Measurements from ENCODE around the gene FLNC.

FLNC gene, protein sequence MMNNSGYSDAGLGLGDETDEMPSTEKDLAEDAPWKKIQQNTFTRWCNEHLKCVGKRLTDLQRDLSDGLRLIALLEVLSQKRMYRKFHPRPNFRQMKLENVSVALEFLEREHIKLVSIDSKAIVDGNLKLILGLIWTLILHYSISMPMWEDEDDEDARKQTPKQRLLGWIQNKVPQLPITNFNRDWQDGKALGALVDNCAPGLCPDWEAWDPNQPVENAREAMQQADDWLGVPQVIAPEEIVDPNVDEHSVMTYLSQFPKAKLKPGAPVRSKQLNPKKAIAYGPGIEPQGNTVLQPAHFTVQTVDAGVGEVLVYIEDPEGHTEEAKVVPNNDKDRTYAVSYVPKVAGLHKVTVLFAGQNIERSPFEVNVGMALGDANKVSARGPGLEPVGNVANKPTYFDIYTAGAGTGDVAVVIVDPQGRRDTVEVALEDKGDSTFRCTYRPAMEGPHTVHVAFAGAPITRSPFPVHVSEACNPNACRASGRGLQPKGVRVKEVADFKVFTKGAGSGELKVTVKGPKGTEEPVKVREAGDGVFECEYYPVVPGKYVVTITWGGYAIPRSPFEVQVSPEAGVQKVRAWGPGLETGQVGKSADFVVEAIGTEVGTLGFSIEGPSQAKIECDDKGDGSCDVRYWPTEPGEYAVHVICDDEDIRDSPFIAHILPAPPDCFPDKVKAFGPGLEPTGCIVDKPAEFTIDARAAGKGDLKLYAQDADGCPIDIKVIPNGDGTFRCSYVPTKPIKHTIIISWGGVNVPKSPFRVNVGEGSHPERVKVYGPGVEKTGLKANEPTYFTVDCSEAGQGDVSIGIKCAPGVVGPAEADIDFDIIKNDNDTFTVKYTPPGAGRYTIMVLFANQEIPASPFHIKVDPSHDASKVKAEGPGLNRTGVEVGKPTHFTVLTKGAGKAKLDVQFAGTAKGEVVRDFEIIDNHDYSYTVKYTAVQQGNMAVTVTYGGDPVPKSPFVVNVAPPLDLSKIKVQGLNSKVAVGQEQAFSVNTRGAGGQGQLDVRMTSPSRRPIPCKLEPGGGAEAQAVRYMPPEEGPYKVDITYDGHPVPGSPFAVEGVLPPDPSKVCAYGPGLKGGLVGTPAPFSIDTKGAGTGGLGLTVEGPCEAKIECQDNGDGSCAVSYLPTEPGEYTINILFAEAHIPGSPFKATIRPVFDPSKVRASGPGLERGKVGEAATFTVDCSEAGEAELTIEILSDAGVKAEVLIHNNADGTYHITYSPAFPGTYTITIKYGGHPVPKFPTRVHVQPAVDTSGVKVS (N-terminal part only)

DNA sequence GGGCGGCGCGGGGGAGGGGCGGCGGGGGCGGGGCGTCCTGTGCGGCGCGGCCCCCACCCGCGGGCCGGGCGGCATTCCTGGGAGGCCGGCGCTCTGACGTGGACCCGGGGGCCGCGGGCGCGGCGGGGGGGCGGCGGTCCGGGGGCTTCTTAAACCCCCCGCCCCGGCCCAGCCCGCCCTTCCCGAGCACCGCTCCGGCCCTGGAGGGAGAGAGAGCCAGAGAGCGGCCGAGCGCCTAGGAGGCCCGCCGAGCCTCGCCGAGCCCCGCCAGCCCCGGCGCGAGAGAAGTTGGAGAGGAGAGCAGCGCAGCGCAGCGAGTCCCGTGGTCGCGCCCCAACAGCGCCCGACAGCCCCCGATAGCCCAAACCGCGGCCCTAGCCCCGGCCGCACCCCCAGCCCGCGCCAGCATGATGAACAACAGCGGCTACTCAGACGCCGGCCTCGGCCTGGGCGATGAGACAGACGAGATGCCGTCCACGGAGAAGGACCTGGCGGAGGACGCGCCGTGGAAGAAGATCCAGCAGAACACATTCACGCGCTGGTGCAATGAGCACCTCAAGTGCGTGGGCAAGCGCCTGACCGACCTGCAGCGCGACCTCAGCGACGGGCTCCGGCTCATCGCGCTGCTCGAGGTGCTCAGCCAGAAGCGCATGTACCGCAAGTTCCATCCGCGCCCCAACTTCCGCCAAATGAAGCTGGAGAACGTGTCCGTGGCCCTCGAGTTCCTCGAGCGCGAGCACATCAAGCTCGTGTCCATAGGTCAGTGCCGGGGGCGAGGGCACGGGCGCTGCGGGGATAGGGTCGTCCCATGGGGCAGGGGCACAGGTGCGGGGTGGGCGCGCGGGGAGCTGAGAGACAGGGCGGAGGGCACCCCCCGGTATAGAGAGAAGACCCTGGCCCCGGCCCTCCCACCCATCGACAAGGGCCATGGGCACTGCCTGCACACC is at the start of gene FLNC:
FLNC (plus strand) TSS at position 176 of the 947 bp plus-strand sequence; CDS start at position 408, 232 bp downstream.
- DNase-seq (ENCODE audit: extremely low read depth, low read depth), result peak; percentile 49

DNA sequence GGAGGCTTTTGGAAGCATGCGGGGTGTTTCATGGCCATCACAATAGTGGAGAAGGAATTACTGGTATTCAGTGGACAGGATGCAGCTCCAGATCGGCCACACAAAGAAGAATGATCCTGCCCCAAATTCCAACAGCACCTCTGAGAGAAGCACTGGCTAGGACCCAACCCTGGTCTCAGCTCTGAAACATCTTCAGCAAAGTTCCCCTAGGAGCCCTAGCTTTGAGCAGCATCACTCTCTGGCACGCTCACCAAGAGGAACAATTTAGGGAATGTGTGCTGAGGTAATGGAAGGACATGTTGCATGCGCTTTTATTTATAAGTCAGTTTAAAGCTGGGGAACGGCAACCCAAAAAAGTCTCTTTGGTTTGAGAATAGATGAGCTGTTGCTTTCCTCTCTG is 49.1 kb upstream of the FLNC start:
- DNase-seq (ENCODE audit: extremely low read depth, low read depth), result no peak
- TF ChIP-seq, protein P1, sequence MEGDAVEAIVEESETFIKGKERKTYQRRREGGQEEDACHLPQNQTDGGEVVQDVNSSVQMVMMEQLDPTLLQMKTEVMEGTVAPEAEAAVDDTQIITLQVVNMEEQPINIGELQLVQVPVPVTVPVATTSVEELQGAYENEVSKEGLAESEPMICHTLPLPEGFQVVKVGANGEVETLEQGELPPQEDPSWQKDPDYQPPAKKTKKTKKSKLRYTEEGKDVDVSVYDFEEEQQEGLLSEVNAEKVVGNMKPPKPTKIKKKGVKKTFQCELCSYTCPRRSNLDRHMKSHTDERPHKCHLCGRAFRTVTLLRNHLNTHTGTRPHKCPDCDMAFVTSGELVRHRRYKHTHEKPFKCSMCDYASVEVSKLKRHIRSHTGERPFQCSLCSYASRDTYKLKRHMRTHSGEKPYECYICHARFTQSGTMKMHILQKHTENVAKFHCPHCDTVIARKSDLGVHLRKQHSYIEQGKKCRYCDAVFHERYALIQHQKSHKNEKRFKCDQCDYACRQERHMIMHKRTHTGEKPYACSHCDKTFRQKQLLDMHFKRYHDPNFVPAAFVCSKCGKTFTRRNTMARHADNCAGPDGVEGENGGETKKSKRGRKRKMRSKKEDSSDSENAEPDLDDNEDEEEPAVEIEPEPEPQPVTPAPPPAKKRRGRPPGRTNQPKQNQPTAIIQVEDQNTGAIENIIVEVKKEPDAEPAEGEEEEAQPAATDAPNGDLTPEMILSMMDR (IDR thresholded peaks at IDR 0.05; ENCODE audit: low read depth, low read length), result no peak

More for the DNA sequence above, at the start of gene FLNC:
- TF ChIP-seq, protein P1 (IDR thresholded peaks at IDR 0.05; ENCODE audit: low read depth, low read length), result no peak

DNA sequence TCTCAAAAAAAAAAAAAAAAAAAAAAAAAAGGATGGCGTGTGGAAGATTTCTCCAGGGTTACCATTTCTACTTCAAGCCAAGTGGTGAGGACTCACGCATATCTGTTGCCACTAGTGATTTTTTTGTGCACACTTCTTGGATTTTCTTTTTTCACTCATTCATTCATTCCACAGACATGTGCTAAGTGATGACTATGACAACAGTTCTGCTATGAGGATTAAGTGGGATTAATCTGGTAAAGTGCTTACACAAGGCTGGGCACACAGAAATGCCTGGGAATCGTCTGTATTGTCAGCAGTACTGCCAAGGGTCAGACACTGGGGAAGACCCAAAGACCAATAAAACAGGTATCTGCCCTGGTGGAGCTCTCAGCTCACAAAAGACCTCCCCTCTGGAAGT is 48.4 kb upstream of the FLNC start:
- TF ChIP-seq, protein P1 (IDR thresholded peaks at IDR 0.05; ENCODE audit: low read depth, low read length), result no peak
- no peak for DNase-seq (ENCODE audit: extremely low read depth, low read depth)

DNA sequence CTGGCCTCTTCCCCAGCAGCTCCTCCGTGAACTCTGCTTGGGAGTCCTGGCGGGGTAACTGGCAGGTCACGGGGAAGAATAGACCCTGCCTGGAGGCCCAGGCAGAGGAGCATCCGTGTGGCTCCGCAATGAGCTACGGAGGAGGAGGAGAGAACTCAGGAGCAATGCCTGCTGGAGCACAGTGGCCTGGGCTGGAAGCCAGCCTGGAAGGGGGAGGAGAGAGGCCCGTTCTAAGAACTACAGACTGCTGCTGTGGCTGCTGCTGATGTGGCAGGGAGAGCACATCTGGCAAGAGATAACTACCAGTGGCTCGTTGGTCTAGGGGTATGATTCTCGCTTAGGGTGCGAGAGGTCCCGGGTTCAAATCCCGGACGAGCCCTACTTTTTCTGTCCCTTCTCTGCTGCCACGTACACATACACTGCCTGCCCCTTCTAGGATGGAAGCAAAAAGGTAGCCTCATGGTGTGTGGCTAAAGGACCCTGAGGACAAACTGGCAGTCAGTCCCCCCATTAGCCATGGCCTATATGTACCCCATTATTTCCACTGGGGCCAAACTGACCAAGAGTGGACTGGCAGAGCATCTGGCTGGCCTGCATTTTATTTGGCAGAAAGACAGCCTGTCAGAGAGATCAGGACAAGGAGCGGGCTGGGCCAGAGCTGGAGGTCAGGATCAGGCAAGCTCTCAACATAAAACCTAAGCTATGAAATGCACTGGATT is 46.9 kb upstream of the FLNC start:
- peak; percentile 60 for DNase-seq (ENCODE audit: extremely low read depth, low read depth)

DNA sequence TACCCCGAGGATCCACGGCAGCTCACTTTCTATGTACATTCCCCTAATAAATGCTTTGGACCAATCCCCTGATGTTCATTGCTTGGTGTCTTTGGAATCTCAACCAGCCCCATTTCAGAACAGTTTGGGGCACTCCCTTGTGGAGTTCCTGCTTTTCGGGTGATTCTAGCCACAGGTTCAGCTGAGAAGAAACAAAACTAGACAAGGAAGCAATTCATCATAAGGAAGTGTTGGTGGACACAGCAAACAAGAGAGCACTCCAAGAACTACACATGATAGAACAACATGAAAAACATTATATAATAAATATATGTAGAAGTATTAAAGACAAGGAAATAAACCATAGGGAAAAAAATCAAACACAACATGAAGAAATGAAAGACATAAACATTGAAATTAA is 44.5 kb upstream of the FLNC start:
- TF ChIP-seq, protein P1 (IDR thresholded peaks at IDR 0.05; ENCODE audit: low read depth, low read length), result no peak
- DNase-seq (ENCODE audit: extremely low read depth, low read depth), result no peak

More for the DNA sequence above, 46.9 kb upstream of the FLNC start:
- TF ChIP-seq, protein P1 (IDR thresholded peaks at IDR 0.05; ENCODE audit: low read depth, low read length), result no peak
